HepG2 (cell line): ENCODE measurements around the gene DISP1. TPM values are rescaled to one million over a fixed set of nuclear protein-coding genes. Genes with fewer than 3 reads are reported as not detected.

ENCODE experiments used
- ATAC-seq: fragments of 200-7000 bp; cut with Tn5 transposase; 3 replicates; pipeline ENCODE4 v1.9.1; 2020; ENCODE audit warnings: mild to moderate bottlenecking, moderate library complexity
- BruUV-seq: library from RNA; stranded (reverse); fragments of 400-500 nt; replicated peaks from 2 replicates; lab custom pipeline; 2021; lab: Mats Ljungman, UMichigan
- CTCF ChIA-PET: fragments of 300-600 bp; formaldehyde crosslinking; extraction: SDS; loops from one replicate; lab custom pipeline; 2021; ENCODE audit warnings: low total read pairs, inconsistent platforms, low intra/inter-chr PET ratio; lab: Yijun Ruan, JAX
- POLR2A ChIA-PET: fragments of 350-600 bp; sonication (Branson Sonifier 250); formaldehyde crosslinking; loops from one replicate; lab custom pipeline; 2020; ENCODE audit warnings: antibody characterized with exemption, inconsistent platforms; lab: Yijun Ruan, JAX
- DNase-seq: peaks from one replicate; pipeline ENCODE4 v3.0.0-alpha.2; 2015; ENCODE audit warnings: low spot score
- FAIRE-seq: peaks from 3 replicates; lab custom pipeline; 2011; peaks lifted over from hg19 to GRCh38; lab: Jason Lieb, UNC
- H2AFZ ChIP-seq: one replicate; pipeline ENCODE4 v1.6.1; 2011; ENCODE audit warnings: low read length, inconsistent platforms
- H3K27ac ChIP-seq: fragments of 300-600 bp; 3 replicates; pipeline ENCODE4 v1.8.0; 2011; ENCODE audit warnings: mixed run types, mild to moderate bottlenecking, mixed read lengths, low read length, inconsistent platforms; ENCODE audit not compliant: insufficient read depth; ENCODE audit errors: extremely low read length
- H3K27me3 ChIP-seq, 2 experiments: fragments of 200-600 bp in 1 of 2; 2 replicates in 1 of 2; 3 replicates in 1 of 2; pipeline versions ENCODE4 v1.6.0 to v1.8.0; 2011; ENCODE audit warnings: low read length in 2 of 2, mild to moderate bottlenecking in 2 of 2, moderate library complexity in 2 of 2, inconsistent platforms in 1 of 2; ENCODE audit not compliant: insufficient read depth in 2 of 2, control insufficient read depth in 1 of 2
- H3K36me3 ChIP-seq, 2 experiments: fragments of 200-600 bp in 1 of 2; replicated peaks in 1 of 2; 2 replicates in 1 of 2; 3 replicates in 1 of 2; pipeline versions ENCODE4 v1.5.1 to v1.8.0; 2011; ENCODE audit warnings: low read length in 2 of 2, inconsistent platforms in 1 of 2; ENCODE audit not compliant: insufficient read depth in 2 of 2, control insufficient read depth in 1 of 2
- H3K4me1 ChIP-seq: 2 replicates; pipeline ENCODE4 v1.5.1; 2012; ENCODE audit warnings: low read length, inconsistent platforms; ENCODE audit not compliant: insufficient read depth
- H3K4me2 ChIP-seq: 2 replicates; pipeline ENCODE4 v1.6.0; 2011; ENCODE audit warnings: low read depth, low read length, inconsistent platforms
- H3K4me3 ChIP-seq, 3 experiments: fragments of 200-600 bp in 1 of 3; sonication (generic), shearing (Covaris generic) in 1 of 3; replicated peaks in 1 of 3; 2 replicates each; pipeline ENCODE4 v1.5.1; 2011 to 2016; ENCODE audit warnings: low read length in 3 of 3, inconsistent platforms in 2 of 3, low read depth in 2 of 3, mild to moderate bottlenecking in 2 of 3, control low read depth in 1 of 3, mixed read lengths in 1 of 3; ENCODE audit not compliant: insufficient read depth in 1 of 3
- H3K79me2 ChIP-seq: one replicate; pipeline ENCODE4 v1.6.1; 2011; ENCODE audit warnings: low read length, inconsistent platforms; ENCODE audit not compliant: insufficient read depth
- H3K9ac ChIP-seq: 2 replicates; pipeline ENCODE4 v1.6.0; 2011; ENCODE audit warnings: mild to moderate bottlenecking, low read depth, low read length, inconsistent platforms; ENCODE audit not compliant: insufficient read depth
- H3K9me3 ChIP-seq: 2 replicates; pipeline ENCODE4 v1.5.1; 2012; ENCODE audit warnings: mild to moderate bottlenecking, low read length
- H4K20me1 ChIP-seq: 2 replicates; pipeline ENCODE4 v1.6.0; 2011; ENCODE audit warnings: inconsistent platforms, mild to moderate bottlenecking, low read length, moderate library complexity; ENCODE audit not compliant: insufficient read depth
- HOXA9 ChIP-seq: sonication (generic); formaldehyde crosslinking; IDR thresholded peaks from 2 replicates; pipeline ENCODE4 v1.8.1; 2022; ENCODE audit warnings: missing genetic modification reagents, mild to moderate bottlenecking, moderate library complexity, borderline replicate concordance
- THAP11 ChIP-seq: IDR thresholded peaks from 2 replicates; pipeline ENCODE4 v1.6.1; 2016; ENCODE audit warnings: missing biosample characterization, missing genetic modification reagents
- ZBTB38 ChIP-seq: sonication (generic); formaldehyde crosslinking; IDR thresholded peaks from 2 replicates; pipeline ENCODE4 v1.5.1; 2020; ENCODE audit warnings: mild to moderate bottlenecking, missing genetic modification reagents
- ZFP90 ChIP-seq: sonication (generic); formaldehyde crosslinking; IDR thresholded peaks from 2 replicates; pipeline ENCODE4 v1.8.0; 2022; ENCODE audit warnings: missing genetic modification reagents, mild to moderate bottlenecking, inconsistent platforms, borderline replicate concordance
- ZNF274 ChIP-seq: sonication (generic); formaldehyde crosslinking; IDR thresholded peaks from 2 replicates; pipeline ENCODE4 v1.5.1; 2020; ENCODE audit warnings: mild to moderate bottlenecking, missing genetic modification reagents
- ZNF337 ChIP-seq: sonication (generic); formaldehyde crosslinking; IDR thresholded peaks from 2 replicates; pipeline ENCODE4 v1.5.1; 2020; ENCODE audit warnings: missing genetic modification reagents, low read depth, mild to moderate bottlenecking, borderline replicate concordance
- ZNF747 ChIP-seq: sonication (generic); formaldehyde crosslinking; IDR thresholded peaks from 2 replicates; pipeline ENCODE4 v1.8.1; 2023; ENCODE audit warnings: missing genetic modification reagents, mild to moderate bottlenecking, borderline replicate concordance
- WGBS: methylation state at CpG from one replicate; pipeline ENCODE4 v1.1.6; 2017; ENCODE audit warnings: low lambda C conversion rate; 5-methylcytosine and 5-hydroxymethylcytosine counted together
- in situ Hi-C: cut with HindIII; loops from 2 replicates; pipeline ENCODE4 v1.10.0; 2017; ENCODE audit warnings: low pct_unique_long_range_greater_than_20kb; ENCODE audit not compliant: extremely low pct_ligation_motif_present
- intact Hi-C: fragments of 100-400 bp; cut with micrococcal nuclease; formaldehyde crosslinking; loops from one replicate; pipeline ENCODE4 v1.10.0; 2022; ENCODE audit not compliant: unreplicated experiment
- polyA plus RNA-seq, 8 experiments: library from polyadenylated mRNA; depleted of rRNA in 3 of 8; stranded (reverse) in 7 of 8; unstranded in 1 of 8; fragments of >200 nt; fragmentation: Illumina TruSeq in 4 of 8; extraction: Trizol in 4 of 8; gene quantifications; 2 replicates each; pipeline versions ENCODE4 v1.2.1 to v1.2.3, GENCODE V29; 2011 to 2016; ENCODE audit warnings: low read depth in 4 of 8, missing spikeins in 1 of 8, mixed read lengths in 1 of 8; ENCODE audit not compliant: insufficient read depth in 1 of 8
- total RNA-seq, 5 experiments: library from RNA; depleted of rRNA; stranded (reverse); fragments of >200 nt; fragmentation: Illumina TruSeq; extraction: Trizol; gene quantifications; 2 replicates each; pipeline ENCODE4 v1.2.3, GENCODE V29; 2016; ENCODE audit warnings: low read depth in 1 of 5
- TF ChIP-seq, protein P1 (sequence below): sonication (generic); formaldehyde crosslinking; IDR thresholded peaks from 2 replicates; pipeline ENCODE4 v1.5.0; 2020; ENCODE audit warnings: mild to moderate bottlenecking, missing genetic modification reagents, moderate library complexity

DISP1 gene
- total and polyA plus RNA-seq, 2 of the 13 experiments (the other 11 are each of a cell fraction or from before 2014, with no cell fraction given): 1.9 to 2.0 TPM

GRCh38 chr1:222768592-222768991, 46.2 kb upstream of the DISP1 start (continued):
- TF ChIP-seq ZBTB38 (CRISPR knock-in tag): no peak
- TF ChIP-seq ZNF274: no peak
- no peak for TF ChIP-seq ZNF337
- no peak for TF ChIP-seq ZNF747
- TF ChIP-seq ZFP90: no peak

- 10% methylated on average over 1 of the region's 1 CpG for WGBS
Observed at GRCh38 chr1:222769181-222769580, 45.7 kb upstream of the DISP1 start.

More at GRCh38 chr1:222769181-222769580, 45.7 kb upstream of the DISP1 start:
- no peak overlapping the region for H3K4me2 ChIP-seq
- H3K9ac ChIP-seq: no peak overlapping the region
- no peaks in the 10 kb centered on the region for H3K36me3 ChIP-seq
- H3K79me2 ChIP-seq: no peaks in the 10 kb centered on the region
- no peaks in the 10 kb centered on the region for H3K27me3 ChIP-seq
- H4K20me1 ChIP-seq: no peaks in the 10 kb centered on the region
- H3K4me1 ChIP-seq: no peaks in the 10 kb centered on the region
- DNase-seq (no peak), ATAC-seq (no peak), FAIRE-seq (no peak)
- H3K4me3 ChIP-seq: no peak overlapping the region
- BruUV-seq: no TSS peak
- TF ChIP-seq HOXA9 (CRISPR knock-in tag) (no peak), THAP11 (CRISPR knock-in tag) (no peak)
- TF ChIP-seq, protein P1, sequence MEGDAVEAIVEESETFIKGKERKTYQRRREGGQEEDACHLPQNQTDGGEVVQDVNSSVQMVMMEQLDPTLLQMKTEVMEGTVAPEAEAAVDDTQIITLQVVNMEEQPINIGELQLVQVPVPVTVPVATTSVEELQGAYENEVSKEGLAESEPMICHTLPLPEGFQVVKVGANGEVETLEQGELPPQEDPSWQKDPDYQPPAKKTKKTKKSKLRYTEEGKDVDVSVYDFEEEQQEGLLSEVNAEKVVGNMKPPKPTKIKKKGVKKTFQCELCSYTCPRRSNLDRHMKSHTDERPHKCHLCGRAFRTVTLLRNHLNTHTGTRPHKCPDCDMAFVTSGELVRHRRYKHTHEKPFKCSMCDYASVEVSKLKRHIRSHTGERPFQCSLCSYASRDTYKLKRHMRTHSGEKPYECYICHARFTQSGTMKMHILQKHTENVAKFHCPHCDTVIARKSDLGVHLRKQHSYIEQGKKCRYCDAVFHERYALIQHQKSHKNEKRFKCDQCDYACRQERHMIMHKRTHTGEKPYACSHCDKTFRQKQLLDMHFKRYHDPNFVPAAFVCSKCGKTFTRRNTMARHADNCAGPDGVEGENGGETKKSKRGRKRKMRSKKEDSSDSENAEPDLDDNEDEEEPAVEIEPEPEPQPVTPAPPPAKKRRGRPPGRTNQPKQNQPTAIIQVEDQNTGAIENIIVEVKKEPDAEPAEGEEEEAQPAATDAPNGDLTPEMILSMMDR: peak; percentile 22; the same call in 1 of the 2 replicates
- no peak overlapping the region for H3K27ac ChIP-seq
- H3K9me3 ChIP-seq: peaks cover 11% of the 10 kb centered on the region
- POLR2A ChIA-PET: no interaction called here
- in situ Hi-C loops: no loop called here
- intact Hi-C loops: no loop called here
- CTCF ChIA-PET: no interaction called here
- H2AFZ ChIP-seq: no peak overlapping the region
